PC-3 (cell line): Measurements from ENCODE around the gene IGLL1.

Experiments used
- CTCF ChIP-seq: fragments of 300-600 bp; sonication (generic); conservative IDR thresholded peaks from 2 replicates; pipeline ENCODE4 v1.5.1; 2017; ENCODE audit warnings: antibody characterized with exemption, low read depth, mild to moderate bottlenecking, low read length
- EZH2 ChIP-seq: fragments of 300-600 bp; sonication (generic); IDR thresholded peaks from one replicate; pipeline ENCODE4 v1.6.1; 2017; ENCODE audit warnings: antibody characterized with exemption, mild to moderate bottlenecking, low read length; ENCODE audit not compliant: unreplicated experiment
- EZH2phosphoT487 ChIP-seq: fragments of 300-600 bp; sonication (generic); IDR thresholded peaks from 2 replicates; pipeline ENCODE4 v1.6.1; 2018; ENCODE audit warnings: mild to moderate bottlenecking, antibody characterized with exemption, low read length, borderline replicate concordance

- TF ChIP-seq CTCF = no peak
- TF ChIP-seq EZH2 = no peak
- TF ChIP-seq EZH2phosphoT487 = no peak
Observed at GRCh38 chr22:23529166-23530103, 50.7 kb downstream of the IGLL1 start.
